Measurements from ENCODE around the gene BAIAP2L1.

BAIAP2L1 gene

GRCh38 chr7:98329100-98329790 is 71.6 kb downstream of the BAIAP2L1 start:
- no peak for TF ChIP-seq CTCF (conservative IDR thresholded peaks at IDR 0.05; ENCODE audit: low read depth, low read length)
- H3K4me3 ChIP-seq (ENCODE audit: low read length): no peak overlapping the region
- DNase-seq (ENCODE audit: low read depth): no peak

GRCh38 chr7:98324782-98325181 is 76.1 kb downstream of the BAIAP2L1 start:
- no peak for TF ChIP-seq CTCF (conservative IDR thresholded peaks at IDR 0.05; ENCODE audit: low read depth, low read length)
- no peak overlapping the region for H3K4me3 ChIP-seq (ENCODE audit: low read length)
- no peak for DNase-seq (ENCODE audit: low read depth)

GRCh38 chr7:98323597-98324322 is 77.1 kb downstream of the BAIAP2L1 start:
- no peak for TF ChIP-seq CTCF (conservative IDR thresholded peaks at IDR 0.05; ENCODE audit: low read depth, low read length)
- DNase-seq (ENCODE audit: low read depth): peak; percentile 37
- peak overlapping the region; percentile 32 for H3K4me3 ChIP-seq (ENCODE audit: low read length)

GRCh38 chr7:98322331-98323270 is 78.3 kb downstream of the BAIAP2L1 start:
- TF ChIP-seq CTCF (conservative IDR thresholded peaks at IDR 0.05; ENCODE audit: low read depth, low read length): no peak
- no peak overlapping the region for H3K4me3 ChIP-seq (ENCODE audit: low read length)
- no peak for DNase-seq (ENCODE audit: low read depth)

GRCh38 chr7:98321301-98321700 is 79.6 kb downstream of the BAIAP2L1 start:
- TF ChIP-seq CTCF (conservative IDR thresholded peaks at IDR 0.05; ENCODE audit: low read depth, low read length): no peak
- DNase-seq (ENCODE audit: low read depth): no peak
- H3K4me3 ChIP-seq (ENCODE audit: low read length): no peak overlapping the region

- no peak overlapping the region for H3K4me3 ChIP-seq (ENCODE audit: low read length)
- no peak for DNase-seq (ENCODE audit: low read depth)
- TF ChIP-seq CTCF (conservative IDR thresholded peaks at IDR 0.05; ENCODE audit: low read depth, low read length): no peak
Measured at GRCh38 chr7:98319176-98319575, 81.7 kb downstream of the BAIAP2L1 start.
